ENCODE data around the gene SLAMF6.
"Not testable (repeated sequence)": the region's sequence is repeated elsewhere in the genome, so short reads cannot be mapped to it uniquely, and the experiment has no call there.

Gene SLAMF6

DNA sequence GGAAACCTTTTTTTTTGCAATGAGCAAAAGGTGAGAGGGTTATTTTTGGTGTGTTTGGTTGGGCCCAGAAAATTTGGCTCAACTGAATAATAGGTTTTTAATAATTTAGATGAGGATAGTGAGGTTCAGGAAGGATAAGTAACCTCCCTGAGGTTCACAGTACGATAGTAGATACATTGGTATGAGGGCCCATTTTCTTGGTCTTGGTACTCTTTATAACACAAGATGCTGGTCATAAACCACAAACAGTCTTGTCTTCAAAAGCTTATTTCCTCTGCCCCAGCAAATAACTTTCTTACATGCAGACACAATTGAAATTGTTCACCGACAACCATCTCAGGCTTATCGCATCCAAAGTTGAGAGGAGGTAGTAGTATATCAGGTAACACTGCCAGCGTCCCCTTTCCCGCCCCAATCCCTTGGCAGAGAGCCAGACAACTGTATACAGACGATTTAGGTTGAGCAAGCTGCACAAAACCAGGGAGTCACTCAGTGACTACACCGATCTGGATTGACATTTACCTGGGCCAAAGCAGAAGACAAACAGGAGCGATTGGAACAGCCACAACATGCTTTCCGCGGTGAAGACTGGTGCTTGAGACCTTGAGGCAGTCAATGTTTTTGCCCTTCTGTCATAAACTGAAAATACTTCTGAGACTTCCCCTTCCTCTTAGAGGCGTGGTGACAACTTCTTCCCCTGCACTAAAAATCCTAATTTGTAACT is at the start of gene SLAMF6:
TSS of gene SLAMF6 (minus strand) at position 634 of the 724 bp plus-strand sequence. CDS start at position 571, 63 bp downstream.
- in situ Hi-C loops (cut with MboI; ENCODE audit: low sequenced_read_pairs): no loop called here

DNA sequence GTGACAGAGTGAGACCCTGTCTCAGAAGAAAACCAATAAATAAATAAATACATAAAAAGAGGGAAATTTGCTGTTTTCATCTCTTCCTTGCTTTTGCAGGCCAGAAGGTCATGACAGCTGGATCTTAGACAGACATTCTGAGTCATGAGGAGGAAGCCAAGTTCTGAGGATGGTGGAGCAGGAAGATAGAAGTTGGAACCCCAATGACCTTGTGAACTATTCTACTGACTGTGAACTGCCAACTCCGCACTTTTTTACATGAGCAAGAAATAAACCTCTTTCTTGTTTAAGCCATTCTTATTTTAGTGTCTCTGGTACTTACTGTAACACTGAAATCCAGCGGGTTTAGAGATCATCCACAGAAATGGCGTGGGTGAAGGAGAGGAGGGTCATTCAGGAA is 47.8 kb upstream of the SLAMF6 start:
- in situ Hi-C loops (cut with MboI; ENCODE audit: low sequenced_read_pairs): no loop called here

DNA sequence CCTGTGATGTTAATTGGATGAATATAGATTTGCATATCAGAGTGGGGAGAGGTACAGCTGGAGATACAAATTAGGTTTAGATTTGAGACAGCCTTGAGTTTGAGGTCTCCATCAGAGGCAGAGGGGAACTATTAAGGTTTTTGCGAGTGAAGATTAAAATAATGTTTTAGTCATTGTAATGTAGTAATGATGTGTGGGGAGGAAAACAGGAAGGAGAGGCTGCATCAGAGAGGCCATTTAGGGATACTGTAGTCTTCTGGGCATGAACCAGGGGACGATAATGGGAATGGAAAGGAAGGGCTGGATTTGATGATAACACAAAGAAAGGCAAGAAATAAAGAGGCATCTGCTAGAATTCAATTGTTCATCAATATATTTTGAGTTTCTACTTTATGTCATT is 46.8 kb upstream of the SLAMF6 start:
- in situ Hi-C loops (cut with MboI; ENCODE audit: low sequenced_read_pairs): no loop called here

DNA sequence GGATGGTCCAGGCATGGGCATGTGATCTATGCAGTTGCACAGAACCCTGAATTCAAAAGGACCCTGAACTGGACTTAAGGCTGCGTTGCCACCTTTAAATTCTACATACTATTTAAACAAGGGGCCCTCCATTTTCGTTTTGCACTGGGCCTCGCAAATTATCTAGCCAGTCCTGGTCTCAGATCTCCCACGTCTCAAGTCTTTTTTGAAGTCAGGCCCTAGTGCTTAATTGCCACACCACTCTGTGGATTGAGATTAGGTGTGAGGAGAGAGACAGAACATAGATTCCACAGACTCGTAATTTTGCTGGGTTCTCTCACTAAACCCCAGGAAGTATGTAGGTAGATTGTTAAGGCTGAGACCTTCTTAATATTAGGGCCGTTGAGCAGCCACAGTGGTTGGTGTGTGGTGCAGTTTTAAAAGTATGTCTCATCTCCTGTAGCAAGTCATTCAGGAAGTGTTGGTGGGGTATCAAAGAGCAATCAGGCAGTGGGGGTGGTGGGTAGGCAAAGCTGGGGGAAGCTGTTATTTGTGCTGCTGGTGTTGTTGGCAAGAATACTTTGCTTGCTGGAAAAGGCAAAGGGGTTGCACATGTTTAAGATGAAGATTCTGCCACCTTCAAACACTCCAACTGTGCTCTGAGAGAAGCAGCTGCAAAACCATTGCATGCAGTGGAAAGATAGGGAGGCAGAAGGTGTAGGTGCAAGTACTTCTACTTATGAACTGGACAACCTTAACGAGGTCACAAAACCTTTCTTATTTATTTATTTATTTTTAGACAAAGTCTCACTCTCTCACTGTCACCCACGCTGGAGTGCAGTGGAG is 45.0 kb upstream of the SLAMF6 start:
- in situ Hi-C loops (cut with MboI; ENCODE audit: low sequenced_read_pairs): no loop called here

DNA sequence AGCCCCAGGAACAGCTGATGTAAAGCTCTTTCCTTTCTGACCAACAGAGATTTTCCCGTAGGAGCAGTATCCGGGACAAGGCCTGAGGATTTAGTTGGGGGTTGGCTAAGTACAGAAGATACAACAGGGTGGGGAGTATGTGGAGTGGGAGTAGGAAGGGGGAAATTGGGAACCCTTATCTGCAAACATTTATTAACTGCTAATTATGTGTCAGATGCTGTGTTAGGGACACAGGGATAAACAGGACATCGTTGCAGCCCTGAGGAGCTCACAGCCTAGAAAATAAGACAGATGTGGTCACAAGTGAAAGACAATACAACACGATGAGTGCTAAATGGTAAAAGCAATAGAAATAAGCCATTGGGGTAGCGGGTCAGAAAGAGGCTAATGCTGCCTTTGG is 44.3 kb upstream of the SLAMF6 start:
- in situ Hi-C loops (cut with MboI; ENCODE audit: low sequenced_read_pairs): no loop called here

DNA sequence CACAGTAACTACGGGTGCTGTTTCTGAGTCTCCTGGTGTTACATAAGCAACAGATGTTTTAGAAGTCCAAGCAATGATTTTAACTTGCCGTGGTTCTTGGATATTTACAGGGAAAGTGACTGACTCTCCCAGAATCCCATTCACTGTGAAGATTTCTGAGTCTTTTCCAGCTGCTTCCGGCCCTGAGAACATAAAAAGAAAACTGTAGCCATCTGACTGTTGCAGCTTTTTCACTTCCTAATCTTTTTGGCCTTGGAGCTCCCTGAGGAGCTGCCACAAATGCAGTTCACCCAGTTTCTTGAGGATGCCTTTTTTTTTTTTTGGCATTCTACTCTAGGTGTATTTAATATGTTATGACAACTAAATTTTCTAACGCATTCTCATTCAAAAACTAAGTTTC is 42.5 kb upstream of the SLAMF6 start:
- in situ Hi-C loops (cut with MboI; ENCODE audit: low sequenced_read_pairs): no loop called here

DNA sequence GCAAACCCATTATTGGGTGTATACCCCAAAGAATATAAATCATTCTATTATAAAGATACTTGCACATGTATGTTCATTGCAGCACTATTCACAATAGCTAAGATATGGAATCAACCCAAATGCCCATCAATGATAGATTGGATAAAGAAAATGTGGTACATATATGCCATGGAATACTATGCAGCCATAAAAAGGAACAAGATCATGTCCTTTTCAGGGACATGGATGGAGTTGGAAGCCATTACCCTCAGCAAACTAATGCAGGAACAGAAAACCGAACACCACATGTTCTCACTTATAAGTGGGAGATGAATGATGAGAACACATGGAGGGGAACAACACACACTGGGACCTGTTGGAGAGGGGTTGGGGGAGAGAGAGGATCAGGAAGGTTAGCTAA is 40.2 kb upstream of the SLAMF6 start:
- in situ Hi-C loops (cut with MboI; ENCODE audit: low sequenced_read_pairs): not testable (repeated sequence)

DNA sequence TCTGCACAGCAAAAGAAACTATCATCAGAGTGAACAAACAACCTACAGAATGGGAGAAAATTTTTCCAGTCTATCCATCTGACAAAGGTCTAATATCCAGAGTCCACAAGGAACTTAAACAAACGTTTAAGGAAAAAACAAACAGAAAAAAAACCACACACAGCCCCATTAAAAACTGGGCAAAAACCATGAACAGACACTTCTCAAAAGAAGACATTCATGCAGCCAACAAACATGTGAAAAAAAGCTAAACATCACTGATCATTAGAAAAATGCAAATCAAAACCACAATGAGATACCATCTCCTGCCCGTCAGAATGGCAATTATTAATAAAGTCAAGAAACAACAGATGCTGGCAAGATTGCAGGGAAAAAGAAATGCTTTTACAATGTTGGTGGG is 39.7 kb upstream of the SLAMF6 start:
- in situ Hi-C loops (cut with MboI; ENCODE audit: low sequenced_read_pairs): not testable (repeated sequence)

DNA sequence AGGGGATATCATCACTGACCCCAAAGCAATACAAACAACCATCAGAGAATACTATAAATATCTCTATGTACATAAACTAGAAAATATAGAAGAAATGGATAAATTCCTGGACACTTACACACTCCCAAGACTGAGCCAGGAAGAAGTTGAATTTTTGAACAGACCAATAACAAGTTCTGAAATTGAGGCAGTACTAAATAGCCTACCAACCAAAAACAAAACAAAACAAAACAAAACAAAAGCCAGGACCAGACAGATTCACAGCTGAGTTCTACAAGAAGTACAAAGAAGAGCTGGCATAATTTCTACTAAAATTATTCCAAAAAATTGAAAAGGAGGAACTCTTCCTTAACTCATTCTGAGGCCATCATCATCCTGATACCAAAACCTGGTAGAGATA is 37.8 kb upstream of the SLAMF6 start:
- in situ Hi-C loops (cut with MboI; ENCODE audit: low sequenced_read_pairs): no loop called here

DNA sequence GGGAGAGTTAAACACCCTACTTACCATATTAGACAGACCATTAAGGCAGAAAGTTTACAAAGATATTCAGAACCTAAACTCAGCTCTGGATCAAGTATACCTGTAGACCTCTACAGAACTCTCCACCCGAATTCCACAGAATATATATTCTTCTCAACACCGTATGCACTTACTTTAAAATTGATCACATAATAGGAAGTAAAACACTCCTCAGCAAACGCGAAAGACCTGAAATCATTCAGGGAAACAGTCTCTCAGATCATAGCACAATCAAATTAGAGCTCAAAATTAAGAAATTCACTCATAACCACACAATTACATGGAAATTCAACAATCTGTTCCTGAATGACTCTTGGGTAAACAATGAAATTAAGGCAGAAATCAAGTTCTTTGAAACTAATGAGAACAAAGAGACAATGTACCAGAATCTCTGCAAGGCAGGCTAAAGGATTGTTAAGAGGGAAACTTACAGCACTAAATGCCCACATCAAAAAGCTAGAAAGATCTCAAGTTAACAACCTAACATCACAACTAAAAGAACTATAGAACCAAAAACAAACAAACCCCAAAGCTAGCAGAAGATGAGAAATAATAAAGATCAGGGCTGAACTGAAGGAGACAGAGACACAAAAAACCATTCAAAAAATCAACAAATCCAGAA is 37.1 kb upstream of the SLAMF6 start:
- in situ Hi-C loops (cut with MboI; ENCODE audit: low sequenced_read_pairs): no loop called here

DNA sequence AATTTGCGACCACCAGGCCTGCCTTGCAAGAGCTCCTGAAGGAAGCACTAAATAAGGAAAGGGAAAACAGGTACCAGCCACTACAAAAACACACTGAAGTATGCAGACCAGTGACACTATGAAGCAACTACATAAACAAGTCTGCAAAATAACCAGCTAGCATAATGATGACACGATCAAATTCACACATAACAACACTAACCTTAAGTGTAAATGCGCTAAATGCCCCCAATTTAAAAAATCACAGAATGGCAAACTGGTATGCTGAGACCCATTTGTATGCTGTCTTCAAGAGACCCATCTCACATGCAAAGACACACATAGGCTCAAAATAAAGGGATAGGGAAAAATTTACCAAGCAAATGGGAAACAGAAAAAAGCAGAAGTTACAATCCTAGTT is 36.4 kb upstream of the SLAMF6 start:
- in situ Hi-C loops (cut with MboI; ENCODE audit: low sequenced_read_pairs): not testable (repeated sequence)

DNA sequence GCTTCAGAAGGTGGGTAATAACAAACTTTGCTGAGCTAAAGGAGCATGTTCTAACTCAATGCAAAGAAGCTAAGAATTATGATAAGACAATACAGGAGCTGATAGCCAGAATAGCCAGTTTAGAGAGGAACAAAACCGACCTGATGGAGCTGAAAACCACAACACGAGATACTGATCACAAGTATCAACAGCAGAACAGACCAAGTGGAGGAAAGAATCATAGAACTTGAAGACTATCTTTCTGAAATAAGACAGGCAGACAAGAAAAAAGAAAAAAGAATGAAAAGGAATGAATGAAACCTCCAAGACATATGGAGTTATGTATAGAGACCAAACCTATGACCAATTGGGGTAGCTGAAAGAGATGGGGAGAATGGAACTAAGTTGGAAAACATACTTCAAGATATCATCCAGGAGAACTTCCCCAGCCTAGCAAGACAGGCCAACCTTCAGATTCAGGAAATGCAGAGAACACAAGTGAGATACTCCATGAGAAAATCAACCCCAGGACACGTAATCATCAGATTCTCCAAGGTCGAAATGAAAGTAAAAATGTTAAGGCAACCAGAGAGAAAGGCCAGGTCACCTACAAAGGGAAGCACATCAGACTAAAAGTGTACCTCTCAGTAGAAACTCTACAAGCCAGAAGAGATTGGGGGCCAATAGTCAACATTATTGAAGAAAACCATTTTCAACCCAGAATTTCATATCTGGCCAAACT is 35.8 kb upstream of the SLAMF6 start:
- in situ Hi-C loops (cut with MboI; ENCODE audit: low sequenced_read_pairs): no loop called here

DNA sequence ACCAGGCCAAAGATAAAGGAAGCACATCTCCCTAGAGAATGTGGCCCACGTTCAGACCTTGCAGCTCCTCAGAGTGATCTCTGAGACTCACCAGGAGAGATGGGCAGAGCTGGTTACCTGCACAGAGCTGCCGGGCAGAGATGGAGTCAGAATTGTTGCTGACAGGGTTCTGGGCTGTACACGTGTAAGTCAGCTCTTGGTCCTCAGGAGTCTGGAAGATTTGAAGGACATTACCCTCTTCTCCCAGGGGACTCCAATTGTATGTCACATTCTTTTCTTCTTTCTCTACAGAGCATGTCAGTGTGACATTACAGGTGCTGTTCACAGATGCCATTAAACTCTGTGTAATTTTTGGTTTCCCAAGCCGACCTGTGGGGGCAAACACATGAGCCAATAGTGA is 30.7 kb upstream of the SLAMF6 start:
- in situ Hi-C loops (cut with MboI; ENCODE audit: low sequenced_read_pairs): no loop called here

DNA sequence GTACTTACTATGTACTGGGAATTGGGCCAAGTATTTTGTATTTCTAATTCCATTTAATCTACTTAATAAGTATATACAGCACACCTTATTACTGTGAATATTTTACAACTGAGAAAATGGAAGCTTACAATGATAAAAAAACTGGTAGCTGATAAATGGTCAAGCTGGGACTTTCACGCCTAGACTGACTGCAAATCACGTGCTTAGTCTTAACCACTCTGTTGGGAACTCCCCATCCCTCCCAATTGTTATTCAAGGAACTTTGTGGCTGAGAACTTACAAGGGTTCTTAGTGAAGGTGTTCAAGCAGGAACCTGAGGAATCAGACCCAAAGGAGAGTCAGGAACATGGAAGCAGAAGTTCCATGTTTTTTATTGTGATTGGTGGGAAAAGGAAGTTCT is 29.4 kb upstream of the SLAMF6 start:
- in situ Hi-C loops (cut with MboI; ENCODE audit: low sequenced_read_pairs): no loop called here

DNA sequence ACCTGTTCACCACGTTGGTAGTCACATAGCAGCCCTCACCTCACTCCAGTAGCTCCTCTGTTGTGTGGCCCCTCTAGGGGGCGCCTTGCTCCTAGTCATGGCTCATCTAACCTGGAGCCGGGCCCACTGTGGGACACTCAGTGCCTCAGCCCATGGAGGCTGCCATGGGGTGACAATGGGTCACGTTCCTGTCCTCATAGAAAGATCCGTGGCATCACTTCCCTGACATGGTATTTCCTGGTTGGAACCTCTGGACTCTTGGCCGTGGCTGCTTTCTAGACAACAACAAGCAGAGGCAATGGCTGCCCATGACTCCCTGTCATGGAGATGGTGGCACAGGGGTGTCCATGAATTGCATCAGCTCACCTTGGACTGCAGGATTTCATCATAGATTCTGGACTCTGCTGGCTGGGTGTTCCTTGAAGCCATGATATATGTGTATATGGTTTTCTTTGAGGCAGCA is 27.5 kb upstream of the SLAMF6 start:
- in situ Hi-C loops (cut with MboI; ENCODE audit: low sequenced_read_pairs): no loop called here

DNA sequence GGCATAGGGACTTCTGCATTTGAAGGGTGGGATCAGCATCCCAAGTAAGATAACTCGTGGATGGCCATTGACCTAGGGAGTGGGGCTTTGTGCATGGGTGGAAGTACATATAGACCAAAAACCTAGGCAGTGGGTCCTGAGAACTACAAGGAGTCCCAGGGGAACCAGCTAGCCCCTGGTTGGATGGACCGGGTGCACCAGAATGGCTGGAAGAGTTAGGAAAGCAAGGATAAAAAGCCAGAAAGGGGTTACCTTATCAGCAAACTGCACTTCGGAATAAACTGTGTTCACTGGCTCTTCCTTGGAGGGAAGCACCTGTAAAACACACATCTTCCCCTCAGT is 26.6 kb upstream of the SLAMF6 start:
- in situ Hi-C loops (cut with MboI; ENCODE audit: low sequenced_read_pairs): loop anchor here (10.0 kb wide), 1 partner anchor 55 kb away; no protein-coding TSS in a partner anchor

DNA sequence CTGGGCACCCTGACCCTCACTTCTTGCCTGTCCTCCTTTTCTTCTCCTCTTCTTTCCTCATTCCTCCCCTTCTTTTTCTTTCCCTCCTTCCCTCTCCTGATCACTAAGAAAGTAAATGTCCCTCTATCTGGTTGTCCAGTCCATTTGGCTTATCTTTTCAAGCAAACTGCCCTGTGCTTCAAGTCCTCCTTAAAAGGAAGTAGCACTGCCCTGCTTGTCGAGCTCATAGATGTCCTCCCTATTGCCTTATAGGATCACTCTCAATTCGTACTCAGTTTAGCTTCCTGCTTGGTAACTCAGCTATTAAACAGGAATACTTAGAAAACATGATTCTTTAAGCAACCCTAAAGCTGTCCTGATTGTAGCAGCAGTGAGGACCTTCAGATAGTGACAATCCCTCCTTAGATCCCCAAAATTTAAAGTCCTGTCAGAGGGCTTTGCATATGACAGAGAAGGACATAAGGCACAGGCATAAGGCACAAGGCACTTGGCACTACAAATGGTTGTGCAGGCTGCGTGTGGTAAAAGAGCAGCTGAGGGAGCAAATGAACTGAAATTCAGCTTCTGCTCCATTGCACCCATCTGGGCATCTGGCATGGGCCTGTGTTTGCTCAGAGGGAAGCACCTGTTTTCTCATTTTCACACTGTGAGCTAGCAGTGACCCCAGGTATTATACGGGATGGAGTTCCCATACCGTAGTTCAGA is 26.1 kb upstream of the SLAMF6 start:
- in situ Hi-C loops (cut with MboI; ENCODE audit: low sequenced_read_pairs): loop anchor here (10.0 kb wide), 1 partner anchor 56 kb away; no protein-coding TSS in a partner anchor

DNA sequence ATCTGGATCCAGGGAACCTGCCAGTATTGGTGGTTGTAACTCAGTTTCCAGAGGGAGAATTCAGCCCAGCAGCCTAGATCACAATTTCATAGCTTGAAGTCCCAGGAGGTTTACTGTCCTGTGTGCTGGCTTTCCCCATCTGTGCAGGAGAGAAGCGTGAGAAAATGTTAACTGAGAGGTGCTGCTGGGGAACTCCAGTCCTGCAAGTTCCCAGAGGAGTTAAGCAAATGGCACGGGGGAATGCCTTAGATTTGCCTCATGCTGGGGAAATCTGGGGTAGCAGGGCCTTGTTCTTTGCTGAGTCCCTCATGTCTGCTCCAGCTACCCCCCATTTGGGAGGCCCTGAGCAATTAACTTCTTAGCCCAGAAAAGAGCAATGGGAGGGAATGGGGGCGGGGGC is 25.1 kb upstream of the SLAMF6 start:
- in situ Hi-C loops (cut with MboI; ENCODE audit: low sequenced_read_pairs): loop anchor here (10.0 kb wide), 1 partner anchor 57 kb away; no protein-coding TSS in a partner anchor

DNA sequence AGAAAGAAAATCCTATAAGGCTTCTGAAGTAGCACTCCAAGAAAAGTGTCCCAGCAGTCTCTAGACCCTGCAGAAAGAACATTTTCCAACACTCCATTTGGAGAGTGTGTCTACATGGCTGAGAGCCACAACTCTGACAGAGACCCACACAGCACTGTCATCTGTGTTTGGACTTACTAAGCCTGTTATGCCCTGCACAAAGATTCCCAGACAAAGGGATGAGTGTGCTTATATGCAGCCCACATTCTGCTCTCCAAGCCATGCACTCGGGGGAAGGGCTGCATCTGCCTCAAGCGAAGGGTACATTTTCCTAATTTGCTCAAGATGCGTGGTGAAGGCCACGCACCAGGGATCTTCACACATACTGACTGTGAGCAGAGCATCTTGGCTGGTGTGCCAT is 24.4 kb upstream of the SLAMF6 start:
- in situ Hi-C loops (cut with MboI; ENCODE audit: low sequenced_read_pairs): loop anchor here (10.0 kb wide), 1 partner anchor 57 kb away; no protein-coding TSS in a partner anchor

DNA sequence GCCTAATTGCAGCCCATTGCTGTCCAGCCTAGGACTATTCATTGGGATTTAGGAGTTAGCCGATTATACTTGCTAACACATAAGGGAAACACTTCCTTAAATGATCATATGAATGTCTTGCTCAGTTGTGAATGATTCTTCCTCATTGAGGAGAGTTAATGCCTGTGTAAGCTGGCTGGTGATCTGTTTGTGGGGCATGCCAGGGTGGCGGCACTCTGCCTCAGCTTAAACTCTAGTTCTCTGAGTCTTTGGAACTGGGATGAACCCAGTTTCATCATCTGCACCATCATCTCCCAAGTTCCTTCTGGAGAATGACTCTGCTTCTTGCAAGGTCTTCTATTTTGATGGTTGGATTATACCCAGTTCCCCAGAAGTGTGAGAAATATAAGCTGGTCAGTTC is 23.9 kb upstream of the SLAMF6 start:
- in situ Hi-C loops (cut with MboI; ENCODE audit: low sequenced_read_pairs): loop anchor here (10.0 kb wide), 1 partner anchor 58 kb away; no protein-coding TSS in a partner anchor

Measured in HL-60/S4 treated with retinoic acid at 250 ng/mL for 4 days and 3 days (cell line).